Activated CD4-positive, alpha-beta T cell treated with anti-CD3 and anti-CD28 coated beads for 24 hours (primary cell): ENCODE measurements around the gene ELF5.

ENCODE experiments used
- DNase-seq, 2 donors: peaks; one replicate each; pipeline ENCODE4 v3.0.0-alpha.2; 2020; ENCODE audit warnings: low read depth in 2 of 2

The ELF5 gene

DNA sequence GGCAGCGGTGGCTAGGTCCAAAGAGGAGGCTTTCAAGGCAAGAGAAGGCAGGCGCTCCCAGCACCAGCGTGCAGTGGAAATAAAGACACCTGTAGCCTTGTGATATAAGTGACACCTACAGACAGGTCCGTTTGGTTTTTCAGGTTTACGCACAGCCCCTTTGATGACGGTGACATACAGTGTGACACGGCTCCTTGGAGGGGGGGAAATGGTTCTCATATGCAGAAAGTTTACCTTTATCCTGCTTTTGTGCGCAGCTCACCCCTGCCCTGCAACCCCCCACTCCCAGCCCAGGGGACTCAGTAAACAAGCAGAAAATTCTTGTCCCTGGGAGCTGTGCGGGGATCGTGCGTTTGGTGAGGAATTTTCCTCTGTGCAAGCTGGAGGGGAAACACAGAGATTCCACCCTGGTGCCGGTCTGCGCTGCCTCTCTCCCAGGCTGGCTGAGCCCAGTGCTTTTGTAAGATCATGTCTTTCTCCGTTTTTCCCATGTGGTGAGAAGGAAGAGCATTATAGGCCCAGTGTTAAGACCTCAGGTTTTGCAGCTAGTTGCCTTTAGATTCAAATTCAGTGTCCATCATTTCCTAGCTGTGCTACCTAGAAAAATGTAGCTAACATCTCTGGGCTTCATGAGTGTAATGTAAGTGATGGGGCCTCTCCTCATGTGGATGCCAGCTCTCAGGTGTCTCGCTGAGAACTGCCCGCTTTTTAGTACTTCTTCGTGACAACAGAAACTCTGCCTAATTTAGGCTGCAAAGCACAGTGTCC, at the start of gene ELF5:
ELF5 (minus strand) TSS at position 113 of the 768 bp plus-strand sequence. CDS start 8,045 bp downstream, outside the sequence.
- DNase-seq, result no peak

DNA sequence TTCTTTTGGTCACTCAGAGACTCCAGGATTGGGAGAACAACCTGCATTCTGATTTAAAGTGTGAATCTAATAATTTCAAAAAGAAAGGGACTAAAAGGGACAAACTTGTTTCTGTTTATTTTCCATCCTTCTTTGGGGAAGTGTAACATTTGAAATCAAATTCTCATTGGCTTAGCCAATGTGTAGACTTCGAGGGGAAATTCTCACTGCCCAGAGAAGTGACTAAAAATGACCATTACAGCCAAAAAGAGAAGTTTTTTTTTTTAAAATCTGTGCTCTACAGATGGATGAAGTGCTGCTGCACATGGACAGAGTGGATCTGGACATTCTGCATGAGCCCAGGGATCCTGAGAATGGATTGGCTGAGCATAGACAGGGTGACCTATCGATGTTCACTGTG, 49.4 kb upstream of the ELF5 start:
- DNase-seq, result no peak

DNA sequence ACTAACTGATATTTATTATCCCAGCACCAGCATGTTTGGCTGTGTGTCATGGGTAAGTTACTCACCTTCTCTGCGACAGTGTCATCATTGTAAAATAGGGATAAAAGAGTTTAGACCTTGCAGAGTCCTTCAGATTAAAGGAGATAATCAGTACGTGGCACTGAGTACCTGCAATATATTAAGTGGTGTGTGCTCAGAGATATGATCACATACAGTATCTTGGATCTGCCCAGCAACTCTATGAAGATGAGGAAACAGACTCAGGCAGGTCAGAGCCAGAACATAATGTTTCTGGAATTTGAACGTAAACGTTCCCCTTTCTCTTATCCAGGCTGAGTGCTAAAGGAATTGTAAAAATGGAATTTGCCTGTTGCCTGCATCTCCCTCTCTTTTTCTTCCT, 46.9 kb upstream of the ELF5 start:
- DNase-seq, result no peak

DNA sequence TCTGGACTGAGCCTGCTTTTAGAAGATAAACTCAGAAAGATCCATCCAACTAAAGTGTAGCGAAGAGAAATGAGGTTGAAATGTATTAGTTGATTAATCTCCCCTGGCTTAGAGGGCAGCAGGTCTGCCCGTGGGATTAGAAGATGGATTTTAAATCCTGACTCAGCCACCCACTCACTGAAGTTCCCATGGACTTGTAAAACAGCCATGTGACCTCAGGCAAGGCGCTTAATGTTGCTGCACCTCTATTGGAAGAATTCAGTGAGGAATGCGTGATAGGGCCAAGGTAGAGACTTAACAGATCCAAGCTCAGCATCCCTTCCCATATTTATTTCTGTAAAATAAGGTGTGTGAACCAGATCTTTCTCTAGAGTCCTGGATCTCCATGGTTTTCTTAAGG, 45.1 kb upstream of the ELF5 start:
- DNase-seq, result no peak

DNA sequence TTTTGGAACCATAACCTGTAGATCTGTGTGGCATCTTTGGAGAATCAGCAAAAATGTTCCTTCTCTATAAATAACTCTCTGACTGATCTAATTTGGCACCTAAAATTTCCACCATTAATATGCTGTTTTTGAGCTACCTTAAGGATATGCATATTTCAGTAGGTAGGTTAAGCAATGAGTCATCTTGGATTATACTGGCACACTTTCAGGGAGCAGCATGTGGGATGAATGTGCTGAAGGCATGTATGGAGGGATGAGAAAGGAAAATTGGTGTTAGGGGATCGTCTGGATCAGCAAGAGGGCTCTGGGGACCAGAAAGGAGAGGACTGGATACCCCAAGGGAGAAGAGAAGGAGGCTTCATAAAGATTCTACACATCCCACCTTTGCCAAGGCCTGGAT, 44.6 kb upstream of the ELF5 start:
- DNase-seq, result no peak

DNA sequence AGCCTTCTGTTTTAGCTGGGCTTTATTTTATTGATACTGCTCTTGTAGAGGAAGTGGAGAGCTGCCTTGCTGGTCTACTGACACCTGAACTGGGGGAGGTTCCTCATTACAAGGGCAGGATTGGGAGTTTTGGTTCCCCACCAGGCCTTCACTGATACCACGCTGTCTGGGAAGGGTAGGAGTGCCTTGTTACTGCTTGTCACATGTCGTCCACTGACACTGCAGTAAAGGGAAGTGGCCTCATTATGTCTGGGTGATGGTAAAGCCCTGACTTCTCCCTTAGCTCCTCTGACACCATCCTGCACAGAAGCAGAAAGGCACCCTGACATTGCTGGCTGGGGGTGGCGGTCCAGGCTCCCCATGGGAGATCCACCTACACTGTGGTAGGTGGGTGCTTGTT, 38.7 kb upstream of the ELF5 start:
- no peak for DNase-seq

DNA sequence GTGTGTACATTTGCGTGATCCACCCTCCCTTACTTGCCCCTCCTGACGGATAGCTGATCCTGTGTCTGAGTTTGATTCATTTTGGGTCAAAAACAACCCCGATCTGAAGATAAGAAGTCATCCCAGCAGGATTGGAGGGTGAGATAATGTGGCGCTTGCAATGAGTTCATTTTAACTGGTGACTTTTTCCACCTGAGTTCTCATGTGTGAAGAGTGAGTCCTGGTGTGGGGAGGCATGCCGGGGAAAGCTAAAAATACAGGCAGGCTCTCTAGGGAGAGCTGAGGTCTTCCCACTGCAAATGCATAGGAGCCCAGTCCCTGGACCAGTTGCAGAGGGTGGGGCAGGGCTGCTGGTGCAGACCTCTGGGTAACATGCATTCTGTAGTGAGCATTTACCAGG, 35.7 kb upstream of the ELF5 start:
- DNase-seq, result no peak

DNA sequence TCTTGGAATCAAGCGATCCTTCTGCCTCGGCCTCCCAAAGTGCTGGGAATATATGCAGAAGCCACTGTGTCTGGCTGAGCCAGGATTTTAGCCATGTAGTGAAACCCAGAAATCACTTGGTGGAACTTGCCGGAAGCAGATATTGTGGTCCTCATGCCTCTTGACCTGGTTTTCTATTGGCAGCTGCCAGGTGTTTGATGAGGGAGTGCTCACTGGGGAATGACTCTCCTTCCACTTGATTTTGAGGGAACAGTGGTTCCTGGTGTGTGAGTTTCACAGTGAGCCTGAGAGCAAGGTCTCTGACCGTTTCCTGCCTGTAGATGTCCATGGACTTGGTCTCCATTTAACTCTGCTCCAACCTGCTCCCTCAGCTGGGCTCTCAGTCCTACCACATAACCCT, 34.7 kb upstream of the ELF5 start:
- no peak for DNase-seq

DNA sequence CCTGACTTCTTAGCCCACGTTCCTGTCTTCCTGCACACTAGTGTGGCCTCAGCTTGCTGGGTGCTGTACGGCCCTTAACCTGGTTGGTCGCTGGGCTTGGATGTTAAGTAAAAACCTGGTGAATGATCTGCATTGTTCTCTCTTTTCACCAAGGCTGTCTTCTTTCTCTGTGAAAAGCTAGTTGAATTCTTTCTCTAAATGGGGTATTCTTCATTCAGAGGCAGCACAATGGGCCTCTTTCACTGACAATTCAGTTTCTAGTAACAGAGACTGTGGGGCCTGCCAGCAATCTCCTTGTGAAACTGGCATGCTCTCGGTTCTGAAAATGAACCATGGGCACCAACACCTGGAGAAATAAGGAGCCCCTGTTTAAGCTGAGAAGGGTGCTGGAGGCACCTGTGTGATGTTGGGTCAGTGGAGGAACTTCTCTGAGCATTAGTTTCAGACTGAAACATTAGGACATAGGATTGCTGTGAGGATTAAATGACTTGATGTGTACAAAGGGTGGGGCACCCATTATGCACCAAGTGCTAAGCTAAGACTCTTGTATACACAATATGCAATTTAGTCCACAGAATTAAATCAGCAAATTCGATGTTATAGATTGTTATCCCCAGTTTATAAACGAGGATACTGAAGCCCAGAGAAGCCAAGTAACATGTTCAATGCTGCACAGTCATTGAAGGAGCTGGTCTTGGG, 33.1 kb upstream of the ELF5 start:
- DNase-seq, result no peak

DNA sequence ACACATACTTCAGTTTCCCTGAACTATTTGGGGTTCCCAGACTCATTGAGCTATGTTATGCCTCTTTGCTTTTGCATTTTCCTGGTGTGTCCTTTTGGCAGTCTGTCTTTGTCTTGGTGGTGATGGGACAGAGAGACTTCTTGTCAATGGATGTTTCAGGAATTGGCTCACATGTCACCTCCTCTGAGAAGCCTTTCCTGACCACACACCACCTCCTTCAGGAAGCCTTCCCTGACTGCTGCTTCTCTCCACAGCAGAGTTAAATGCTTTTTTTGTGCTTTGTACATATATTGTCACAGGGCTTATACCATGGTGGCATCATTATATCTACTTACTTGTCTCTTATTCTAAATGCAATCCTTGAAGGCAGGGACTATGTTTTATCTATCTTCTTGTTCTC, 28.5 kb upstream of the ELF5 start:
- no peak for DNase-seq

DNA sequence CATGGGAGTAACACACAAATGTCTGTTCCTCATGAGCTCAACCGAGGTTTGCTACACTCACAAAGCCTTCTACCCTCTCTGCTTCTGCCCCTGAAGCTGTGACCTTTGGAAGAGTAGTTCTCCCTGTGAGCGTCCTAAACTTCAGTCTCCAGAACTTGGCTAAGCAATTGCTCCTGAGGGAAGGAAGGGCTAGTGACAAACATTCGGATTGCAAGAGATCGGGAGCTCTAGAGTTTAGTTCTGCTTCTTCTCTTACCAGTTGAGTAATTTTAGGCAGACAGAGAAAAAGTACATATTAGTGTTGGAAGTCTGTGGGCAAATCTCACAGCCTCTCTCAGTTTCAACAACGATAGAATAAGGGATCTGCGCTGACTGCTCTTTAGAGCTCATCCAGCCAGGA, 27.3 kb upstream of the ELF5 start:
- no peak for DNase-seq

DNA sequence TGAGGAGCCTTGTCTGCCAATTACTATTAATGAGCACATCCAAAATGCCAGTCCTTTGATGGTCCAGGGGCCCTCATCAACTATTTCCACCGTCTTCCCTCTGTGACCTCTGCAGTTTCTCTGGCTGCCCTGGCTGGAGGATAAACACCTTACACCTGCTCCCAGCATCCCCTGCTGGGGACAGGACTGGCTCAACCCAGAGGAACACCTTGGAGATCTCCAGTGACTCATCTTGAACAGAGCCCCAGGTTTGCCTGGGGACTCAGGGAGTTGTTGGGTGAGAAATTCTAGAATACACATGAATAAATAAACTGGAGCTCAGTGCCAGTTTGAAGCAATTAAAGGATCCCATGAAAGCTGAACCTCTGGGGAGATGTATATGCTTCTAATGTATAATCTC, 24.0 kb upstream of the ELF5 start:
- DNase-seq, result no peak

DNA sequence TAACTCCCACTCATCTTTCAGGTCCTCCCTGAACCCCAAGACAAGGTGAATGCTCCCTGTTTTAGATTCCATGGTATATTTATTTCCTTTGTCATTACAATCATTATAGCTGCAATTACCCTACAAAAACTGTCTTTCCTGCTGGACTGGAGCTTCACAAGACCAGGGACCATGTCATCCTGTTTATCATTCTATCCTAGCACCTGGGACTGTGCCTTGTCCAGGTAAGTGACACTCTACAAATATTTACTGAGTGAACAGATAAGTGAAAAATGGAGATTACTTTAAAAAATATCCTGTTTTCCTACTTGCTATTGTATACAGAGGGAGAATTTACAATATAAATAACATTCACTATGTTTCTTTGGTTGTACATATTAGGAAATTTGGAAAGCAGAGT, 22.5 kb upstream of the ELF5 start:
- DNase-seq, result no peak

DNA sequence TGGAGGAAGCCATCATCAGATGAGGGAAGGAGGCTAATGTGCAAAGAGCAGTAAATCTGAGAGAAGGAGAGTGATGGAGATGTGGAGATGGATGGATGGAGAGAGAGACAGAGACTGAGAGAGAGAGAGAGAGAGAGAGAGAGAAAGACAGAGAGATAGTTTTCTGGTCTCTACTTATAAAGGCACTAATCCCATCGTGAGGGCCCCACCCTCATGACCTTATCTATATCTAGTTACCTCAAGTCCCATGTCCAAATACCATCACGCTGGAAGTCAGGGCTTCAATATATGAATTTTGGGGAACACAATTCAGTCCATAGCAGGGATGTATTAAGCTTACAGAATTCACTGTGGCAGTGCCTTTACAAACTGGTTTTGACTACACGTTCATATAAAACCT, 21.2 kb upstream of the ELF5 start:
- DNase-seq, result no peak

DNA sequence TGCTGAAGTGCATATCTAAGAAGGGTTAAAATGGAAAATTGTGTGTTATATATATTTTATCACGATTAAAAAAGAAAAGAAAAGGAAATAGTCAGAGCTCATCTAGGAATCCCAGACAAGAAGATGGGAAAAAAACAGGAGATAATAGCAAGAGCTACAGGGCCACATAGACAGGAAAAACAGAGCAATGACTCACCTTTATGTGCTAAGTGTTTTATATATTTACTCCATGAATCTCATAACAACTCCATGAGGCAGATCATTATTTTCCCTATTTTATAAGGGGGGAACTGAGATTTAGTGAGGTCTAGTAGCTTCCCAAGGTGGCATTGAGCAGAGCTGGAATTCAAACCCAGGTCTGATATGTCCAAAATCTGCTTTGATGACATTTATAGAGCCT, 18.1 kb upstream of the ELF5 start:
- DNase-seq, result no peak

DNA sequence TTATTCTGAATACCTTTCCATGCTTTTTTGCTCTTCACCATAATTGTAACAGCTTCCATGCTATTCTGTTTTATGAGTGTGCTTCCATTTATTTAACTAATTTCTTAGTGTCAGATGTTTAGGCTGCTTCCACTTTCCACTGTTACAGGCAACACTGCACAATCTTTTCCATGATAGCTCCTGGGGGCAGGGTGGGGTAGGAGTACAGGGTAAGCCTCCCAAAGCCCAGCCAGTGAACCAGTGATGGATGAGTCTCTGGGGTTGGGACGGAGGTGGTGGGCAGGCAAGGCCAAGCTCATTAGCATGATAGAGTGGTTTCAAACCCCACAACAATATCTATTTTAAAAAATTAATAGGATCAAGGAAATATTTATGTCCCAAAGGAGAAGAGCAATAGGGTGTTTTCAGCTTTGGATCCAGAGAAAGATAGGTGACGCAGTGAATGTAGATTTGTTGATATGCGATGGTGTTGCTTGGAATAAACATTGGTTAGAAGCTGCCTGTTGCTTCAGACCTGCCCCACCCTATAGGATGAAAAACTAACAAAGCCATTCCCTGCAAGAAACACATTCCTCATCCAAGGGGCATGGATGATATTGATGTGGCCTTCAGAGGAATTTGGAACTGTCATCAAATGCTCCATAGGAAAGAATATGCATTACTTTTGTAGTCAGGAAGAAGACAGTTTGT, 17.1 kb upstream of the ELF5 start:
- DNase-seq, result no peak

DNA sequence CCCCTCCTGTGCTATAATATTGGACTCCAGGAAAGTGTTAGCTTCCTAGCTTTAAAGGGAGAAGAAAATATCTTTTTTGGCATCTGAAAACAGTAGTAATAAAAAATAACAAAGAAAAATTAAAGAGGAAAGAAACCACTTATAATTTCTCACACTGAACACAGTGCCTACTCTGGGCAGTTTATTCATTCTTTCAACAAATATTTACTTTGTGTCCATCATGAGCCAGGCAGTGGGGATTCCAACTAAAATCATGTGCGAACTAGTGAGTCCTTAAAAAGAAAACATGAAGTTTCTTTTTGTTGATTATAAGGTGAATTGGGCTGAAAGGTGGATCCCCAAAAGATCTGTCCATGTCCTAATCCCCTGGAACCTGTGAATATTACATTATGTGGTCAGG, 16.0 kb upstream of the ELF5 start:
- no peak for DNase-seq

DNA sequence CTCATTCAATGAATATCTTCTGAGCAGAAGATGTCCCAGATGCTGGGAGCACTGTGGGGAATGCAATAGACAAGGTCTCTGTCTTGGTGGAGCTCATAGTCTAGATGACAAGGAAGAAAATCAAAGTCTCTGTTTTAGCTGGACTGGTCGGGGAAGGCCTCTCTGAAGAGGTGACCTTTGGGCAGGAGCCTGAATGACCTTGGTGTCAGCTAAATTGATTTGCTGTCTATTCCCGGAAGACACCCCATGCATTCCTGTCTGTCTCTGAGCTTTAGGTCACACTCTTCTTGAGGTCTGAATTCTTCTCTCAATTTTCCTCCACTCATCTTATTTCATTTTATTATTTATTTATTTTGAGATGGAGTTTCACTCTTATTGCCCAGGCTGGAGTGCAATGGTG, 14.5 kb upstream of the ELF5 start:
- DNase-seq, result no peak

DNA sequence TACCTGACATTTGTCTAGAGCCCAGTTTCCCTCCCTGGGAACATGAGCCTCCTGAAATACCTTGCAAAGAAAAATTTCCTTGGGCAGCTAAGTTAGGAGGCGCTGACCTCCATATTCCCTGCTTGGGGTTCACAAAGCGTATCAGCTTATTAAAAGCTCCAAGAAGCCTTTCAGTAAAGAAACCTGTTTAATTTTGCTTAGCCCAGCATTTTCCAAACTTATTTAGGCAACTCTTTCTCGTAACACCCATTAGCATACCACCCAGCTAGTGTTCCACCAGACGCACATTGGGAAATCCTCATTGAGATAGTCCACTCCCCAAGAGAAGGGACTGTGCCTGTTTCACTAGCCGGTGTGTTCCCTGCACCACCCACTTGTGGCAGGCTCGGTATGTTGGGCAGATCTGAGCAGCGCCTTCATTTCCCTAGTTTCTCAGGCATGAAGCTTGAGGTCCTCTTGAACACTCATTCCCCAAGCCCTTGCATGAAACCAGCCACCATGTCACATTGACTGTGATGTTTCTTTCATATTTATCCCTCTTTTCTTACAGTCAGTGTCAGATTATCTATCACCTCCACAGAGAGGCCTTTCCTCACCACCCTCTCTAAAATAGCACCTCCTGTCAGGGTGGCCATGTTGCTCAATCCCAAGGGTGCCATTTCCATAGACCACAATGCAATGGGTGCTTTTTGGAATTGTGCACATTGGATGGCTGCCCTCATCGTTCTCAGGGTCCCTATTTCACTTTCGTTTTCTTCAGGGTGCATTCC, 12.5 kb upstream of the ELF5 start:
- DNase-seq, result no peak

DNA sequence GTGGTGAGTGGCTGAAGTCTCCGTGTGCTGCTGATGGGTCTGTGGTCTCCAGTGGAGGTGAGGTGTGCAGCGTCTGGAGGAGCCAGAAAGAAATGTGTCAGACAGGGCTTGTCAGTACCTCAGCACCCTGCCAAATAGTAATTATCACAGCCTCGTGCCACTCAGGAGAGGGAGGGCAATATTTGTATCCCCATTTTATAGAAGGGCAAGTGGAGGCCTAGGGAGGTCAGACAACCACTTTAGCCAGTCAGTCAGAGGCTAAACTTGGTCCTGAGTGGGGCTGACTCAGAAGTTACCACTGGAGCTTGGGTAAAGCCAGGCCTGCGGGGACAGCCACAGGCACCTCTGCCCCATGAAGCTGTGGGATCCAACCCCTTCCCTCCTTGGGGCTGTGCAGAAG, 11.5 kb upstream of the ELF5 start:
- no peak for DNase-seq

DNA sequence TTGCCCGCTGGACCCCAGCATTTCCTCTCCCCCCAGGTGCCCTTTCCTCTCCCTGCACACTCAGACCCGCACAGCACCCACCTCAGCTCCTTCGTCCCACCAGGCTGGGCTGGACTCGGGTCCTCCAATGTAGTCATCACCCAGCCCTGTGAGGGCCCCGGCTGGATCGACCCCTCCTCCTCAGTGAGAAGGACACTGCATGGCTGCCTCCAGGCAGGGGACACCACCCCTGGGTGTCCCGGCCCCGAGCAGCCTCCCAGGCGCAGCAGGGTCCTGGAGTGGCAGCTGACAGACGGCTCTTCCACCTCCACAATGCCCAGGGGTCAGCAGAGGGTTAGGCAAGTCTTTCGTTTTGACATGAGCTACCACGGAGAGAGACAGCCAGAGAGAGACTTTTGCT, 11.1 kb upstream of the ELF5 start:
- DNase-seq, result no peak

DNA sequence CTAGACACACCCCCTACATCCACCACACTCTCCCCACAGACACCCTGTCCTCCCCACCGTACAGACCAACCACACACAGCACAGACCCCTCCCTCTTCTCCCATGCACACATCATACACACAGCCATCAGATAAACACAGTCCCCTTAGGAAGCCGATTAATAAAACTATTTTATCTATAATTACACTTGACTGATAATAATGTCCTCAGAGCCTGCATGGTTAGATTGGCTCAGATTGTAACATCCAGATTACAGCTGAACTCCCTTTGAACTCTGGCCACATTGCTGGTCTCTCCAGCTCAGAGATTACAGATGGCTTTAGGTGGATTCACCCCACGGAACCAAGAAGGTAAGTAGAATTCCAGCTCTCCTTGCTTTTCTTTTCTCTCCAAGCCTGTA, 9.5 kb upstream of the ELF5 start:
- DNase-seq, result no peak
